Omental fat pad (tissue), 4 donors: ENCODE measurements around the gene VEGFC. TPM values are rescaled to one million over a fixed set of nuclear protein-coding genes. Genes with fewer than 3 reads are reported as not detected.

Experiments used
- ATAC-seq: fragments of 150-250 bp; one replicate; pipeline ENCODE4 v1.9.1; 2016; ENCODE audit warnings: mild to moderate bottlenecking, moderate library complexity; ENCODE audit not compliant: low FRiP score
- DNase-seq: peaks from one replicate; pipeline ENCODE4 v3.0.0-alpha.2; 2019; ENCODE audit warnings: low spot score
- CTCF ChIP-seq, 3 donors: fragments of 450-650 bp; IDR thresholded peaks; one replicate each; pipeline ENCODE4 v1.5.1; 2016 to 2017; ENCODE audit warnings: antibody characterized with exemption in 3 of 3, mild to moderate bottlenecking in 3 of 3, moderate library complexity in 2 of 3
- total RNA-seq, 4 donors: library from RNA; depleted of rRNA; stranded (reverse); fragments of >200 nt; gene quantifications; one replicate each; pipeline ENCODE4 v1.1.0, GENCODE V29; 2016

Gene VEGFC
- total RNA-seq, 4 donors from 2014 or later: 14.0 to 30.6 (median 28.5) TPM

- ATAC-seq (no peak), DNase-seq (no peak)
- no peak for TF ChIP-seq CTCF (IDR thresholded peaks at IDR 0.05)
These were observed 2.3 kb downstream of the VEGFC start for GRCh38 chr4:176790398-176790797.

- ATAC-seq (no peak), DNase-seq (no peak)
- no peak for TF ChIP-seq CTCF (IDR thresholded peaks at IDR 0.05)
These were observed 2.8 kb downstream of the VEGFC start for GRCh38 chr4:176789955-176790354.

GRCh38 chr4:176788971-176789370, 3.8 kb downstream of the VEGFC start:
- no peak for ATAC-seq
- no peak for TF ChIP-seq CTCF (IDR thresholded peaks at IDR 0.05)
- no peak for DNase-seq

GRCh38 chr4:176788248-176788647, 4.5 kb downstream of the VEGFC start:
- no peak for ATAC-seq
- DNase-seq: no peak
- no peak for TF ChIP-seq CTCF (IDR thresholded peaks at IDR 0.05)

- no peak for ATAC-seq
- DNase-seq: no peak
- no peak for TF ChIP-seq CTCF (IDR thresholded peaks at IDR 0.05)
These were observed 7.9 kb downstream of the VEGFC start for GRCh38 chr4:176784816-176785215.

- ATAC-seq (no peak), DNase-seq (no peak)
- TF ChIP-seq CTCF (IDR thresholded peaks at IDR 0.05): no peak
These were observed 9.9 kb downstream of the VEGFC start for GRCh38 chr4:176782794-176783193.

GRCh38 chr4:176782191-176782590, 10.5 kb downstream of the VEGFC start:
- no peak for DNase-seq
- no peak for TF ChIP-seq CTCF (IDR thresholded peaks at IDR 0.05)
- ATAC-seq: no peak
